GM23338 (cell line): ENCODE data around the gene C17orf114.

ENCODE experiments used
- CREB1 ChIP-seq: fragments of 250-450 bp; sonication (Bioruptor Pico); IDR thresholded peaks from 2 replicates; pipeline ENCODE4 v1.5.0; 2020; ENCODE audit warnings: low read depth, mild to moderate bottlenecking, moderate library complexity
- ETS1 ChIP-seq: IDR thresholded peaks from 2 replicates; pipeline ENCODE4 v1.6.1; 2016; ENCODE audit warnings: antibody characterized with exemption
- JUNB ChIP-seq: IDR thresholded peaks from one replicate; pipeline ENCODE4 v1.6.1; 2016; ENCODE audit warnings: antibody characterized with exemption; ENCODE audit not compliant: unreplicated experiment
- NANOG ChIP-seq: IDR thresholded peaks from 2 replicates; pipeline ENCODE4 v1.6.1; 2016; ENCODE audit warnings: antibody characterized with exemption, borderline replicate concordance
- STAT1 ChIP-seq: IDR thresholded peaks from one replicate; pipeline ENCODE4 v1.6.1; 2016; ENCODE audit warnings: antibody characterized with exemption; ENCODE audit not compliant: unreplicated experiment
- ZNF114 ChIP-seq: fragments of 250-450 bp; sonication (Bioruptor Pico); IDR thresholded peaks from 2 replicates; pipeline ENCODE4 v1.5.0; 2020; ENCODE audit warnings: mild to moderate bottlenecking, moderate library complexity
- ZNF331 ChIP-seq: fragments of 250-450 bp; sonication (Bioruptor Pico); IDR thresholded peaks from 2 replicates; pipeline ENCODE4 v1.5.0; 2020; ENCODE audit warnings: low read depth, mild to moderate bottlenecking, moderate library complexity
- ZNF462 ChIP-seq: fragments of 250-450 bp; sonication (Bioruptor Pico); IDR thresholded peaks from 2 replicates; pipeline ENCODE4 v1.5.0; 2020; ENCODE audit warnings: mild to moderate bottlenecking, moderate library complexity

Gene C17orf114

GRCh38 chr17:4780325-4780955 is 21.7 kb downstream of the C17orf114 start (continued):
- TF ChIP-seq ZNF462 (CRISPR knock-in tag) (no peak), JUNB (no peak), ZNF114 (no peak), STAT1 (no peak), ETS1 (no peak), ZNF331 (CRISPR knock-in tag) (no peak), NANOG (no peak), CREB1 (no peak)
